ENCODE data around the gene EPOP.

GRCh38 chr17:38707678-38708351 lies 33.1 kb upstream of the EPOP start:
- TF ChIP-seq CTCF (IDR thresholded peaks at IDR 0.05), result no peak
- no peak for TF ChIP-seq POLR2A (IDR thresholded peaks at IDR 0.05)
